GM18498 (cell line): ENCODE data around the gene AMPH.

ENCODE experiments used
- ATAC-seq: cut with Tn5 transposase; IDR thresholded peaks from one replicate; pipeline ENCODE4 v1.9.1; 2021; ENCODE audit warnings: mild to moderate bottlenecking, moderate library complexity; ENCODE audit not compliant: unreplicated experiment

Gene AMPH

DNA sequence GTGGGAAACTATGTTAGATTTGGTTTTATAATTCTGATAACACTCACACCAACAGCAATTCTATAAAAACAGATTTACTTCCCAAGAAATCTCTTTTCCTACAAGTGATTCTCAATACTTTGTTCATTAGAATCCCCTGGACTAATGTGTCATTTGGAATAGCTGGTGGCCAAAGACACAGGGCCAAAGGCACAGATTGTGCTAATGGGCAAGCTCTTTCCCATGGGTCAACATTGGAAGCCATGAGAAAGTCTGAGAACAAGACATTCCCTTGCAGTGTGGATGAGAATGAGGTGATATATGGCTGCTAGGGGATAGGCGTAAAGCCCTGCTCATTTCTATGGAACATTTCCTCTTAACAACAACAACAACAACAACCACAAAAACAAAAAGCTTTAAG is 153.8 kb downstream of the AMPH start:
- no peak for ATAC-seq

DNA sequence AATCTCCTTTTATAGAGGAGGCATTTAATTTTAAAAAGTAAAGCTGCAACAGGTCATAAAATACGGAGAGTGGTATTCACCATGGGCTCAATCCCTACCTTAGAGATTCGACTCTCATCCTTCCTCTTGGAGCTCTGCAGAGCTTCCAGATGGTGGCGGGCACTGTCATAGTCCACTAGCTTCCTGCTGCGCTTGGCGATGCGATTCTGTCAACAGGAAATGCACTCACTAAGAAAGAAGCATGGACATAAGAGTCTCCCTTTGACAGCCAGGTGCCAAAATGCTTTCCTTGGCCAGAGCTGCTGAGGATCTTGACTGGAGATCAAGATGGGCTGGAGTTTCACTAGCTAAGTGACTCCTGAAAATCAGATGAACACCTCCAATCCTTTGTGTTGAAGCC is 154.4 kb downstream of the AMPH start:
- ATAC-seq = no peak

GRCh38 chr7:38465956-38466355 is 165.2 kb downstream of the AMPH start:
- ATAC-seq = no peak

- ATAC-seq = peak; percentile 96
These were observed 167.6 kb downstream of the AMPH start for GRCh38 chr7:38463277-38464225.

DNA sequence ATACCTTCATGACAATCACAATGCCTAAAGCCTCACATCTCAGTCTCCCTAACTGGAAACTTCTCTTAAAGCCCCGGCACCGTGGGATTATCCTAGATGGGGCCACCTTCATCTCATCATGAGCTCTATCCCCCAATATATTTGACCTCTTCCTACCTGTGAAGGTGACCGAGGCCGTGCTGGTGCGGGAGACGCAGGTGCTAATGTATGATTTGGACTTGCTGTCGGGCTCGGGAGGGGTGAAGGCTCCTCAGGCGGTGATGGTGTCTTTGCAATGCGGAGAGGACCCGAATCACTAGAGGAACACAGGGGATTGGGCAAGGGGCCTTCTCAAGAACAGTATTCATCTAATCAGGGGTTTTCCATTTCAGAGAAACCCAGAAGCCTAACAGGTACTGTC is 168.4 kb downstream of the AMPH start:
- ATAC-seq = no peak

DNA sequence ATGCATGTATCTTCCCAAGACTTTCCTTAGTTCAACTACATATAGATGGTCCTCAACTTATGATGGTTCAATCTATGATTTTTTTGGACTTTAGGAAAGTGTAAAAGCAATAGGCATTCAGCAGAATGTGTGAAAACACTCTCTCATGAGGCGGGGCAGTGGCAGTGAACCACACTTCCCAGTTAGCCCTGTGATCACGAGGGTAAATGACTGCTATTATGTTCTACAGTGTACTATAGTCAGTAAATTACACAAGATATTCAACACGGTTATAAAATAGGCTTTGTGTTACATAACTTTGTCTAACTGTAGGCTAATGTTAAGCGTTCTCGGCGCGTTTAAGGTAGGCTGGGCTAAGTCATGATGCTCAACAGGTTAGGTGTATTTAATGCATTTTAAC is 169.3 kb downstream of the AMPH start:
- ATAC-seq = no peak

DNA sequence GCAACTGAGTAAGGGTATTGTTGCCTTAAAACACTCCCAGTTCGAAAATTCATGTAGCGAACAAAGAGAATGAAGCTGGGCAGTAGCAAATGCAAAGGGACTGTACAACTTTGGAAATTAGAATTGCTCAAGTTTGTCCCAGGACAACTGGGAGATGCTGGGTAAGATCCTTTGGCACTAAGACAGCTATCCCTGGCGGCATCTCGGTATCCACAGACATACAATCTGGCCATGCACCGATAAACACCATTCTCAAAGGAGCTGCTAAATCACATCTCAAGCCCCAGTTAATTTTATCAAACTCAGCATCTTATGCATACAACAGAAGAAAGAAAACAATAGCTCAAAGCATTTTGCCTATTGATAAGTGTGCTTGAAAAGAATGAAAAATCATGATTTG is 177.3 kb downstream of the AMPH start:
- no peak for ATAC-seq

- no peak for ATAC-seq
These were observed 178.0 kb downstream of the AMPH start for GRCh38 chr7:38453168-38453567.

DNA sequence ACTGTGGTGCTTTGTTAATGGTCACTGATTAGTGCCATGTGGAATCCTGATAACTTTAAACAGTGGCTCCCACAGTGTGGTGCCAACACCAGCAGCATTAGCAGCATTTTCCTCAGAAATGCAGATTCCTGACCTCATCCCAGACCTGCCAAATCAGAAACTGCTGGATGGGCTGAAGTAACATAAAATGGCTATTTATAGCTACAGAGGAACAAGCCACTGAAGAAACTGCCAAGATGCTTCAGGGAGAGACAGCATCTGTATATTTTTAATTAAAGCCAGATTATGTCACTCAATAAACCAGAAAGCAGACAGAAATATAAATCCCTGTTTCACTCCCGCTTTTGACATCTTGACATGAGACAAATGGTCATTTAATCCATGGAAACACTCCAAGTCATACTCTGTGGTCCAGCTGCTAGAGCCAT is 178.5 kb downstream of the AMPH start:
- ATAC-seq = no peak

GRCh38 chr7:38451840-38452239 is 179.3 kb downstream of the AMPH start:
- ATAC-seq = peak; percentile 56

DNA sequence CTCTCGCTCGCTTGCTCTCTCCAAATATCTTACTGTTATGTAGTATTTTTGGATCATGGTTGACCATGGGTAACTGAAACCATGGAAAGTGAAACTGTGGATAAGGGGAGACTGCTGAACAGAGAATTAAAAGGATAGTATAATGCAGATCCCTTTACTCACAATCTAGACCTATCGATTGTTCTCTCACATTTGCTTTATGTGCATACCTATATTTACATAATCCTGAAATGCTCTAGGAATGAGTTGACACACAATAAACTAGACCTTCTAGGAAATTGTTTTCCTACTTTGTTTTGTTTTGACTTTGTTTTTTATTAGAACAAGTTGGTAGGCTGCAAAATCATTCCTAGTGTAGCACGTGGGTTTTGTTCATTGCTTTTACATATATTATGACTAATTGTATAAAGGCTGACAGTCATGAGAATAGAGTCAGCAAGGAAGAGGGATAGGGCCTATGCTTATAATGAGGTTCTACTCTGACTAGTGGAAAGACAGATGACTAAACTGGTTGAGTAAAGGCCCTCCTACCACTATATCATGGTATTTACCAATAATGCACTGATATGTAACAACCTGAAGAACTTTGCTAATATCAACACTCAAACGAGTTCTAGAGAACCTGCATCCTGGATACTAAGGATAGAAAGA is 182.5 kb downstream of the AMPH start:
- ATAC-seq = no peak

DNA sequence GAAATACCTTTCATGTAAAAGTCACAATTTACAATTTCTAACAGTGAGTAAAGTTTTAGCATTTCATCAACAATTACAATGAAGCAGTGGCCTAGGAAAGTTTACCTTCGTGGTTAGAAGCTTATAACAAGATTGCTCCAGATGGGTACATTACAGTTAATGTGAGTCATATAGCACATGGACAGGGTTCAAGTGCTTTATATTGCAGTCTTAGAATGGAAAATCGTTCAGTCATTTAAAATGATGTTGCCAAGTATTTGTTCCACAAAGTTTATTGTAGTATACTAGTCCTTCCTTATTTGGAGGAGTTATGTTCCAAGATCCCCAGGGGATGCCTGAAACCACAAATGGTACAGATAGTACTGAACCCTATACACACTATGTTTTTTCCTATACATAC is 183.1 kb downstream of the AMPH start:
- ATAC-seq = no peak

- no peak for ATAC-seq
These were observed 192.2 kb downstream of the AMPH start for GRCh38 chr7:38438970-38439369.

GRCh38 chr7:38432671-38433070 is 198.5 kb downstream of the AMPH start:
- ATAC-seq = no peak

GRCh38 chr7:38432080-38432479 is 199.1 kb downstream of the AMPH start:
- ATAC-seq = no peak

DNA sequence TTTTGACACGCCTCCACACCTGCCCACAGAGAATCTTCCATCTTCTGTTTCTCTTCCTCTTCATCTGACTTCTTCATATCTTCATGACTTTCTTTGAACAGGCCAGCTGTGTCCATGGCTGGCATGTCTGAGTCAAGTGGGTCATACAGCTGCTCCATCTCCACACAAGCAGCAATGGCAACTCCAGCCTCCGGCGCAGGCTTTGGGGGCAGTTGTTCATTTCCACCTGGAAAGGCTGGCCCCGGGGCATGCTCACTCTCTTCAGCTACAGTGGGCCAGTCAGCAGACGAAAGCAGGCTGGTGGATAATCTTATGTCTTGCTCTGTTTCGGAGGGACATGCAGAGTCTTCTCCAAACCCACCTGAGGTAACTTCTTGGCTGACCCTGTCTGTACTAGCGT is 202.1 kb downstream of the AMPH start:
- ATAC-seq = no peak

GRCh38 chr7:38428041-38428440 is 203.1 kb downstream of the AMPH start:
- no peak for ATAC-seq

GRCh38 chr7:38427279-38427955 is 203.8 kb downstream of the AMPH start:
- no peak for ATAC-seq

- ATAC-seq = peak; percentile 66
These were observed 205.7 kb downstream of the AMPH start for GRCh38 chr7:38425509-38425908.

DNA sequence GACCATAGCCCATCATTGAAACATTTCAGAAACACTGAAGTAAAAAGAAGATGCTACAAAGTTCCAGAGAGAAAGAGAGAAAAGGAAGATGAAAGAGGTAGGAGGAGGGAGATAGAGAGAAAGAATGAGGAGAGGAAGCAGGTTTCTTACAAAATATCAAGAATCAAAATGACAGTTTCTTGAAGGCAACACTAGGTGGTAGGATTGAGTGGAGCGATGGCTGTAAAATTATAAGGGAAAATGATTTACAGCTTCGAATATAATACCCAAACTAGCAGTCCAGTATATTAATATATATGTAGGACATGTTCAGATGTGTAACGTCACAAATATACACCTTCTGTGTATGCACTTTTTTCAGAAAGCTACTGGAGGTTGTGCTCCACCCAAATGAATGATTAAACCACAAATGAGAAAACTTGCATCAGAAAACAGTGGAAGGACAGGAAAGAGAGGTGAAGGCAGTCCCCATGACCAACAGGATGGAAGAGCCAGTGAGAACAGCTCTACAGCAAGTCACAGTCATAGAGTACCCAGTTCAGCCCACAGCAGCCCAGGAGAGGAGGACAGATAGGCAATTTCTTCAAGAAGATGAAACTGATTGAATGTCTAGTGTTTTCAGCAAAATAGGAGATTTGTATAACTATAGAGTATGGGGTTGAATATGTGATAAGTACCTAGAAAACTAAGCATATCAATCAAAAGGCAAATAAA is 206.3 kb downstream of the AMPH start:
- ATAC-seq = no peak

GRCh38 chr7:38413784-38414183 is 217.4 kb downstream of the AMPH start:
- ATAC-seq = peak; percentile 90
